HepG2 (cell line): ENCODE measurements around the gene PRKACG. TPM values are rescaled to one million over a fixed set of nuclear protein-coding genes. Genes with fewer than 3 reads are reported as not detected.

Source experiments
- ATAC-seq: fragments of 200-7000 bp; cut with Tn5 transposase; 3 replicates; pipeline ENCODE4 v1.9.1; 2020; ENCODE audit warnings: mild to moderate bottlenecking, moderate library complexity
- BruUV-seq: library from RNA; stranded (reverse); fragments of 400-500 nt; replicated peaks from 2 replicates; lab custom pipeline; 2021; lab: Mats Ljungman, UMichigan
- CTCF ChIA-PET: fragments of 300-600 bp; formaldehyde crosslinking; extraction: SDS; loops from one replicate; lab custom pipeline; 2021; ENCODE audit warnings: low total read pairs, inconsistent platforms, low intra/inter-chr PET ratio; lab: Yijun Ruan, JAX
- POLR2A ChIA-PET: fragments of 350-600 bp; sonication (Branson Sonifier 250); formaldehyde crosslinking; loops from one replicate; lab custom pipeline; 2020; ENCODE audit warnings: antibody characterized with exemption, inconsistent platforms; lab: Yijun Ruan, JAX
- DNase-seq: peaks from one replicate; pipeline ENCODE4 v3.0.0-alpha.2; 2015; ENCODE audit warnings: low spot score
- FAIRE-seq: peaks from 3 replicates; lab custom pipeline; 2011; peaks lifted over from hg19 to GRCh38; lab: Jason Lieb, UNC
- H2AFZ ChIP-seq: one replicate; pipeline ENCODE4 v1.6.1; 2011; ENCODE audit warnings: low read length, inconsistent platforms
- H3K27ac ChIP-seq: fragments of 300-600 bp; 3 replicates; pipeline ENCODE4 v1.8.0; 2011; ENCODE audit warnings: mixed run types, mild to moderate bottlenecking, mixed read lengths, low read length, inconsistent platforms; ENCODE audit not compliant: insufficient read depth; ENCODE audit errors: extremely low read length
- H3K27me3 ChIP-seq, 2 experiments: fragments of 200-600 bp in 1 of 2; 2 replicates in 1 of 2; 3 replicates in 1 of 2; pipeline versions ENCODE4 v1.6.0 to v1.8.0; 2011; ENCODE audit warnings: low read length in 2 of 2, mild to moderate bottlenecking in 2 of 2, moderate library complexity in 2 of 2, inconsistent platforms in 1 of 2; ENCODE audit not compliant: insufficient read depth in 2 of 2, control insufficient read depth in 1 of 2
- H3K36me3 ChIP-seq, 2 experiments: fragments of 200-600 bp in 1 of 2; replicated peaks in 1 of 2; 2 replicates in 1 of 2; 3 replicates in 1 of 2; pipeline versions ENCODE4 v1.5.1 to v1.8.0; 2011; ENCODE audit warnings: low read length in 2 of 2, inconsistent platforms in 1 of 2; ENCODE audit not compliant: insufficient read depth in 2 of 2, control insufficient read depth in 1 of 2
- H3K4me1 ChIP-seq: 2 replicates; pipeline ENCODE4 v1.5.1; 2012; ENCODE audit warnings: low read length, inconsistent platforms; ENCODE audit not compliant: insufficient read depth
- H3K4me2 ChIP-seq: 2 replicates; pipeline ENCODE4 v1.6.0; 2011; ENCODE audit warnings: low read depth, low read length, inconsistent platforms
- H3K4me3 ChIP-seq, 3 experiments: fragments of 200-600 bp in 1 of 3; sonication (generic), shearing (Covaris generic) in 1 of 3; replicated peaks in 1 of 3; 2 replicates each; pipeline ENCODE4 v1.5.1; 2011 to 2016; ENCODE audit warnings: low read length in 3 of 3, inconsistent platforms in 2 of 3, low read depth in 2 of 3, mild to moderate bottlenecking in 2 of 3, control low read depth in 1 of 3, mixed read lengths in 1 of 3; ENCODE audit not compliant: insufficient read depth in 1 of 3
- H3K79me2 ChIP-seq: one replicate; pipeline ENCODE4 v1.6.1; 2011; ENCODE audit warnings: low read length, inconsistent platforms; ENCODE audit not compliant: insufficient read depth
- H3K9ac ChIP-seq: 2 replicates; pipeline ENCODE4 v1.6.0; 2011; ENCODE audit warnings: mild to moderate bottlenecking, low read depth, low read length, inconsistent platforms; ENCODE audit not compliant: insufficient read depth
- H3K9me3 ChIP-seq: 2 replicates; pipeline ENCODE4 v1.5.1; 2012; ENCODE audit warnings: mild to moderate bottlenecking, low read length
- H4K20me1 ChIP-seq: 2 replicates; pipeline ENCODE4 v1.6.0; 2011; ENCODE audit warnings: inconsistent platforms, mild to moderate bottlenecking, low read length, moderate library complexity; ENCODE audit not compliant: insufficient read depth
- CEBPB ChIP-seq: IDR thresholded peaks from 2 replicates; pipeline ENCODE4 v1.6.1; 2011; ENCODE audit warnings: low read depth, low read length, improper control_type of control experiment, borderline replicate concordance
- CEBPG ChIP-seq: IDR thresholded peaks from 2 replicates; pipeline ENCODE4 v1.6.1; 2016
- GTF3A ChIP-seq: sonication (generic); formaldehyde crosslinking; conservative IDR thresholded peaks from 2 replicates; pipeline ENCODE4 v1.4.0; 2020; ENCODE audit warnings: mild to moderate bottlenecking, missing genetic modification reagents
- NFKB2 ChIP-seq: sonication (generic); formaldehyde crosslinking; IDR thresholded peaks from 2 replicates; pipeline ENCODE4 v1.4.0; 2020; ENCODE audit warnings: missing genetic modification reagents, borderline replicate concordance
- RAD21 ChIP-seq: fragments of 450-650 bp; formaldehyde crosslinking; IDR thresholded peaks from 2 replicates; pipeline ENCODE4 v1.5.0; 2020; ENCODE audit warnings: mild to moderate bottlenecking
- SMC3 ChIP-seq: IDR thresholded peaks from 2 replicates; pipeline ENCODE4 v1.6.1; 2011; ENCODE audit warnings: low read length, improper control_type of control experiment
- STAG1 ChIP-seq: sonication (generic); formaldehyde crosslinking; IDR thresholded peaks from 2 replicates; pipeline ENCODE4 v1.4.0; 2020; ENCODE audit warnings: missing genetic modification reagents
- TEAD3 ChIP-seq: optimal IDR thresholded peaks from 2 replicates; pipeline ENCODE3; 2016; ENCODE audit warnings: borderline replicate concordance
- THAP11 ChIP-seq: IDR thresholded peaks from 2 replicates; pipeline ENCODE4 v1.6.1; 2016; ENCODE audit warnings: missing biosample characterization, missing genetic modification reagents
- ZFP36L2 ChIP-seq: sonication (generic); formaldehyde crosslinking; IDR thresholded peaks from 2 replicates; pipeline ENCODE4 v1.4.0; 2020; ENCODE audit warnings: missing genetic modification reagents
- WGBS: methylation state at CpG from one replicate; pipeline ENCODE4 v1.1.6; 2017; ENCODE audit warnings: low lambda C conversion rate; 5-methylcytosine and 5-hydroxymethylcytosine counted together
- in situ Hi-C: cut with HindIII; loops from 2 replicates; pipeline ENCODE4 v1.10.0; 2017; ENCODE audit warnings: low pct_unique_long_range_greater_than_20kb; ENCODE audit not compliant: extremely low pct_ligation_motif_present
- intact Hi-C: fragments of 100-400 bp; cut with micrococcal nuclease; formaldehyde crosslinking; loops from one replicate; pipeline ENCODE4 v1.10.0; 2022; ENCODE audit not compliant: unreplicated experiment
- polyA plus RNA-seq, 8 experiments: library from polyadenylated mRNA; depleted of rRNA in 3 of 8; stranded (reverse) in 7 of 8; unstranded in 1 of 8; fragments of >200 nt; fragmentation: Illumina TruSeq in 4 of 8; extraction: Trizol in 4 of 8; gene quantifications; 2 replicates each; pipeline versions ENCODE4 v1.2.1 to v1.2.3, GENCODE V29; 2011 to 2016; ENCODE audit warnings: low read depth in 4 of 8, missing spikeins in 1 of 8, mixed read lengths in 1 of 8; ENCODE audit not compliant: insufficient read depth in 1 of 8
- total RNA-seq, 5 experiments: library from RNA; depleted of rRNA; stranded (reverse); fragments of >200 nt; fragmentation: Illumina TruSeq; extraction: Trizol; gene quantifications; 2 replicates each; pipeline ENCODE4 v1.2.3, GENCODE V29; 2016; ENCODE audit warnings: low read depth in 1 of 5
- TF ChIP-seq, protein P1 (sequence below): sonication (generic); formaldehyde crosslinking; IDR thresholded peaks from 2 replicates; pipeline ENCODE4 v1.5.0; 2020; ENCODE audit warnings: mild to moderate bottlenecking, missing genetic modification reagents, moderate library complexity
- TF ChIP-seq, protein P2 (sequence below), 2 experiments: sonication (generic) in 1 of 2; formaldehyde crosslinking in 1 of 2; IDR thresholded peaks; 2 replicates each; pipeline versions ENCODE4 v1.4.0 to v1.6.1; 2018 to 2020; ENCODE audit warnings: missing genetic modification reagents in 2 of 2, borderline replicate concordance in 1 of 2, low read depth in 1 of 2, mild to moderate bottlenecking in 1 of 2, missing biosample characterization in 1 of 2

PRKACG gene
- total and polyA plus RNA-seq, 2 of the 13 experiments (the other 11 are each of a cell fraction or from before 2014, with no cell fraction given): not detected

DNA sequence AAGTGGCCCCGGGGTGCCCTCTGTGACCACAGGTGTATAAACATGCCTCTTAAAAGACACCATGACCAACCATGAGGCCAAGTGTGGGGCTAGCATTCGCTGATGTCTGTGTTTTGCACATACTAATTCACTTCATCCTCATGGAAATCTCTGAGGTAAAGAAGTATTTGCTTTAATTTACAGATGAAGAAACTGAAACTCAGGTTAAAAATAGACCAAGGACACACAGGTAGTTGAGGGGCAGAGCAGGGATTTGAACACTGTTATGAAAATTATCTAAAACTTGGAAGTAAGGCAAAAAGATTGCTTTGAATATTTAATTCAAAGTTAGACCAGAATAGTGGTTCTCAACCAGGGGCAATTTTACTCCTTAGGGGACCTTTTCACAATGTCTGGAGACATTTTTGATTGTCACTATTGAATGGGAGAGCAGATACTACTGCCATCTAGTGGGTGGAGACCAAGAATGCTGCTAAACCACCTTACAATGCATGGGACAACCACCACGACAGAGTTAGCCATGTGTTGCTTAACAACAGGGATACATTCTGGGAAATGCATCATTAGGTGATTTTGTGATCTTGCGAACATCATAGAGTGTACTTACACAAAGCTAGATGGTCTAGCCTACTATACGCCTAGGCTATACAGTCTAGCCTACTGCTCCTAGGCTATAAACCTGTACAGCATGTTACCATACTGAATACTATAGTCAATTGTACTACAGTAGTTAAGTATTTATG lies 13.6 kb upstream of the PRKACG start:
- peak; percentile 54 for DNase-seq
- H3K36me3 ChIP-seq: no peaks in the 10 kb centered on the region
- POLR2A ChIA-PET: no interaction called here
- no peaks in the 10 kb centered on the region for H3K79me2 ChIP-seq
- H4K20me1 ChIP-seq: no peaks in the 10 kb centered on the region
- H3K9me3 ChIP-seq: peaks cover 5% of the 10 kb centered on the region
- 5% methylated on average over 5 of the region's 5 CpGs for WGBS
- H3K4me3 ChIP-seq: no peak overlapping the region
- peak overlapping the region; percentile 25; the same call in 1 of the 2 replicates for H3K4me2 ChIP-seq
- H2AFZ ChIP-seq: no peak overlapping the region
- in situ Hi-C loops: no loop called here
- no peak overlapping the region for H3K27ac ChIP-seq
- no peaks in the 10 kb centered on the region for H3K27me3 ChIP-seq
- TF ChIP-seq, protein P1, sequence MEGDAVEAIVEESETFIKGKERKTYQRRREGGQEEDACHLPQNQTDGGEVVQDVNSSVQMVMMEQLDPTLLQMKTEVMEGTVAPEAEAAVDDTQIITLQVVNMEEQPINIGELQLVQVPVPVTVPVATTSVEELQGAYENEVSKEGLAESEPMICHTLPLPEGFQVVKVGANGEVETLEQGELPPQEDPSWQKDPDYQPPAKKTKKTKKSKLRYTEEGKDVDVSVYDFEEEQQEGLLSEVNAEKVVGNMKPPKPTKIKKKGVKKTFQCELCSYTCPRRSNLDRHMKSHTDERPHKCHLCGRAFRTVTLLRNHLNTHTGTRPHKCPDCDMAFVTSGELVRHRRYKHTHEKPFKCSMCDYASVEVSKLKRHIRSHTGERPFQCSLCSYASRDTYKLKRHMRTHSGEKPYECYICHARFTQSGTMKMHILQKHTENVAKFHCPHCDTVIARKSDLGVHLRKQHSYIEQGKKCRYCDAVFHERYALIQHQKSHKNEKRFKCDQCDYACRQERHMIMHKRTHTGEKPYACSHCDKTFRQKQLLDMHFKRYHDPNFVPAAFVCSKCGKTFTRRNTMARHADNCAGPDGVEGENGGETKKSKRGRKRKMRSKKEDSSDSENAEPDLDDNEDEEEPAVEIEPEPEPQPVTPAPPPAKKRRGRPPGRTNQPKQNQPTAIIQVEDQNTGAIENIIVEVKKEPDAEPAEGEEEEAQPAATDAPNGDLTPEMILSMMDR (CRISPR knock-in tag): peak; percentile 83
- 0 out of 2 replicates have a peak, but pooled peaks have one; percentile 20 for TF ChIP-seq THAP11 (CRISPR knock-in tag)
- peak; percentile 61 for TF ChIP-seq SMC3
- TF ChIP-seq, protein P2, sequence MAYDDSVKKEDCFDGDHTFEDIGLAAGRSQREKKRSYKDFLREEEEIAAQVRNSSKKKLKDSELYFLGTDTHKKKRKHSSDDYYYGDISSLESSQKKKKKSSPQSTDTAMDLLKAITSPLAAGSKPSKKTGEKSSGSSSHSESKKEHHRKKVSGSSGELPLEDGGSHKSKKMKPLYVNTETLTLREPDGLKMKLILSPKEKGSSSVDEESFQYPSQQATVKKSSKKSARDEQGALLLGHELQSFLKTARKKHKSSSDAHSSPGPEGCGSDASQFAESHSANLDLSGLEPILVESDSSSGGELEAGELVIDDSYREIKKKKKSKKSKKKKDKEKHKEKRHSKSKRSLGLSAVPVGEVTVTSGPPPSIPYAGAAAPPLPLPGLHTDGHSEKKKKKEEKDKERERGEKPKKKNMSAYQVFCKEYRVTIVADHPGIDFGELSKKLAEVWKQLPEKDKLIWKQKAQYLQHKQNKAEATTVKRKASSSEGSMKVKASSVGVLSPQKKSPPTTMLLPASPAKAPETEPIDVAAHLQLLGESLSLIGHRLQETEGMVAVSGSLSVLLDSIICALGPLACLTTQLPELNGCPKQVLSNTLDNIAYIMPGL (CRISPR knock-in tag; IDR thresholded peaks at IDR 0.05; ENCODE audit: borderline replicate concordance in 1 of 2, low read depth in 1 of 2): peak in 1 of 2 experiments; percentile 28; a peak in 1 of 4 replicates
- TF ChIP-seq GTF3A (CRISPR knock-in tag): no peak
- TF ChIP-seq RAD21 (CRISPR knock-in tag): peak; percentile 38; the same call in 1 of the 2 replicates
- TF ChIP-seq CEBPG (CRISPR knock-in tag): peak; percentile 59; the same call in 1 of the 2 replicates
- no peak for TF ChIP-seq NFKB2
- TF ChIP-seq CEBPB: peak; percentile 41; the same call in 1 of the 2 replicates
- TF ChIP-seq STAG1 (CRISPR knock-in tag): peak; percentile 84
- TF ChIP-seq ZFP36L2 (CRISPR knock-in tag): no peak
- peak; percentile 50 for TF ChIP-seq TEAD3 (CRISPR knock-in tag)
- TF ChIP-seq, all 625 proteins: peak for 9
- intact Hi-C loops: loop anchor here (1.0 to 10.0 kb wide), 2 partner anchors 323 to 443 kb away; partner anchors contain the start of gene PIP5K1B
- H3K4me1 ChIP-seq: peaks cover 19% of the 10 kb centered on the region
- FAIRE-seq (peak; percentile 94), ATAC-seq (peak; percentile 87)
- no TSS peak for BruUV-seq
- H3K9ac ChIP-seq: no peak overlapping the region
- CTCF ChIA-PET: interaction anchor here (1.2 to 4.6 kb wide), 2 partner anchors 28 to 444 kb away, joined by 3 to 48 read pairs; no protein-coding TSS in a partner anchor
